B cell (primary cell): Measurements from ENCODE around the gene ITGAE.

ENCODE experiments used
- EZH2 ChIP-seq: IDR thresholded peaks from 2 replicates; pipeline ENCODE4 v1.6.1; 2012; ENCODE audit warnings: borderline replicate concordance, low read depth, mild to moderate bottlenecking, moderate library complexity, low read length; ENCODE audit not compliant: insufficient read depth, poor library complexity, severe bottlenecking
- TF ChIP-seq, protein P1 (sequence below): fragments of 200-600 bp; IDR thresholded peaks from one replicate; pipeline ENCODE4 v1.8.0; 2022; ENCODE audit warnings: antibody characterized with exemption, mild to moderate bottlenecking

DNA sequence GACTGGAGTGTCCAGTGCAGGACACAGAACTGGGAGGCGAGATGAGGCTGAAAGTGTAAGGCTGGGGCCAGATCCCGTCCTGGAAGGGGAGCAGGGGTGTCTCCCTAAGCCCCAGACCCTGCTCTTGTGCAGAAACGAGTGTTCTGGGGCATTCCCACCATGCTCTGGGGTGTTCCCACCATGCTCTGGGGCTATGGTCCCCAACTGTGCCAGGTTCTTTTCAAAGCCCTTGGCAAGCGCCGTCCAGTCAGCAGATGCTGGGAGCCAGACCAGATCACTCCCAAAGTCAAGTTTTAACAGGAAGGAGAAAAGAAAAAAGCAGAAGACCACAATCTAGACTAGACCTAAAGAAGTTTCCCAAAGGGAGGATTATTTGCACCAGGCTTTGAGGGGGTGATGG is 135.2 kb downstream of the ITGAE start:
- TF ChIP-seq, protein P1, sequence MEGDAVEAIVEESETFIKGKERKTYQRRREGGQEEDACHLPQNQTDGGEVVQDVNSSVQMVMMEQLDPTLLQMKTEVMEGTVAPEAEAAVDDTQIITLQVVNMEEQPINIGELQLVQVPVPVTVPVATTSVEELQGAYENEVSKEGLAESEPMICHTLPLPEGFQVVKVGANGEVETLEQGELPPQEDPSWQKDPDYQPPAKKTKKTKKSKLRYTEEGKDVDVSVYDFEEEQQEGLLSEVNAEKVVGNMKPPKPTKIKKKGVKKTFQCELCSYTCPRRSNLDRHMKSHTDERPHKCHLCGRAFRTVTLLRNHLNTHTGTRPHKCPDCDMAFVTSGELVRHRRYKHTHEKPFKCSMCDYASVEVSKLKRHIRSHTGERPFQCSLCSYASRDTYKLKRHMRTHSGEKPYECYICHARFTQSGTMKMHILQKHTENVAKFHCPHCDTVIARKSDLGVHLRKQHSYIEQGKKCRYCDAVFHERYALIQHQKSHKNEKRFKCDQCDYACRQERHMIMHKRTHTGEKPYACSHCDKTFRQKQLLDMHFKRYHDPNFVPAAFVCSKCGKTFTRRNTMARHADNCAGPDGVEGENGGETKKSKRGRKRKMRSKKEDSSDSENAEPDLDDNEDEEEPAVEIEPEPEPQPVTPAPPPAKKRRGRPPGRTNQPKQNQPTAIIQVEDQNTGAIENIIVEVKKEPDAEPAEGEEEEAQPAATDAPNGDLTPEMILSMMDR, result no peak
- no peak for TF ChIP-seq EZH2
